Measurements from ENCODE around the gene ELOB.

The ELOB gene

GRCh38 chr16:2766430-2767139 lies 10.5 kb downstream of the ELOB start:
- no peak for DNase-seq

GRCh38 chr16:2765462-2766404 lies 11.3 kb downstream of the ELOB start:
- DNase-seq = no peak

GRCh38 chr16:2764718-2765117 lies 12.4 kb downstream of the ELOB start:
- DNase-seq = no peak

GRCh38 chr16:2763173-2763572 lies 13.9 kb downstream of the ELOB start:
- DNase-seq = no peak

- DNase-seq = no peak
Observed at GRCh38 chr16:2762711-2763110, 14.4 kb downstream of the ELOB start.

- no peak for DNase-seq
Observed at GRCh38 chr16:2761886-2762583, 15.0 kb downstream of the ELOB start.

GRCh38 chr16:2761472-2761871 lies 15.6 kb downstream of the ELOB start:
- DNase-seq = no peak

- DNase-seq = no peak
Observed at GRCh38 chr16:2757344-2757743, 19.7 kb downstream of the ELOB start.

- no peak for DNase-seq
Observed at GRCh38 chr16:2756288-2757015, 20.6 kb downstream of the ELOB start.

- DNase-seq = no peak
Observed at GRCh38 chr16:2755158-2755557, 21.9 kb downstream of the ELOB start.

- no peak for DNase-seq
Observed at GRCh38 chr16:2753733-2754020, 23.4 kb downstream of the ELOB start.

GRCh38 chr16:2752850-2753732 lies 24.0 kb downstream of the ELOB start:
- DNase-seq = peak; percentile 84

GRCh38 chr16:2752035-2752849 lies 24.8 kb downstream of the ELOB start, which contains the start of gene SRRM2:
TSS of gene SRRM2 (plus strand) at chr16:2752638. CDS start at chr16:2756365, 3,727 bp downstream.
- DNase-seq = peak; percentile 95

- no peak for DNase-seq
Observed at GRCh38 chr16:2751577-2752034, 25.5 kb downstream of the ELOB start.

GRCh38 chr16:2749936-2750335 lies 27.1 kb downstream of the ELOB start:
- DNase-seq = no peak

GRCh38 chr16:2749476-2749875 lies 27.6 kb downstream of the ELOB start:
- no peak for DNase-seq

GRCh38 chr16:2748757-2749455 lies 28.2 kb downstream of the ELOB start:
- DNase-seq = no peak

GRCh38 chr16:2745961-2746360 lies 31.1 kb downstream of the ELOB start:
- no peak for DNase-seq

- DNase-seq = no peak
Observed at GRCh38 chr16:2745116-2745890, 31.8 kb downstream of the ELOB start.
